ENCODE measurements around the gene TYK2. TPM values are rescaled to one million over a fixed set of nuclear protein-coding genes. Genes with fewer than 3 reads are reported as not detected.

Gene TYK2
- total RNA-seq, 1 donor from 2014 or later, result 94.4 TPM

GRCh38 chr19:10363789-10364281 is 16.5 kb downstream of the TYK2 start:
- Mint-ChIP-seq H3K4me3 (ENCODE audit: unreplicated experiment) (no peak overlapping the region), H3K27me3 (ENCODE audit: low read depth) (no peaks in the 10 kb centered on the region), H3K4me1 (ENCODE audit: low read depth) (no peaks in the 10 kb centered on the region), H3K9me3 (ENCODE audit: low read depth) (no peaks in the 10 kb centered on the region), H3K27ac (ENCODE audit: unreplicated experiment) (no peak overlapping the region), H3K36me3 (ENCODE audit: low read depth) (peaks cover 31% of the 10 kb centered on the region)
- no peak for DNase-seq (ENCODE audit: low spot score)
- TF ChIP-seq CTCF (IDR thresholded peaks at IDR 0.05), result no peak

DNA sequence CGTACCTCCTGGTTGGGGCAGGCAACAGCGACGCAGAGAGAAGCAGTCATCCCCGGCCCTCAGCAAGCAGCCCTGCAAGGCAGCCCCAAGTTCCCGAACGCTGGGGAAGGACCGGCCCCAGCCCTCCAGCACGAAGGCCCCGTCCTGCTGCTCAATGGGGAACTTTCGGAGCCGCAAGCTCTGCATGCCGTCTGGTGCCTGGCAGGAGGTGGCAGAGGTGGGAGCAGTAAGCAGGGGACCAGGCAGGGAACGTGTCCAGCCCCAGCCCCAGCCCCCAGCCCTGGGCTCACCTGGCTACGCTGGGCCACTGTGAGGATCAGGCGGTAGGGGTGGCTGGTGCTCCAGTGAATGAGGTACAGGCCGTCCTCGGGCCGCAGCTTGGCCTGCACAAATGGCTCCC is 18.1 kb downstream of the TYK2 start:
- Mint-ChIP-seq H3K9me3 (ENCODE audit: low read depth) (no peaks in the 10 kb centered on the region), H3K27me3 (ENCODE audit: low read depth) (no peaks in the 10 kb centered on the region), H3K36me3 (ENCODE audit: low read depth) (peaks cover 24% of the 10 kb centered on the region), H3K4me1 (ENCODE audit: low read depth) (no peaks in the 10 kb centered on the region), H3K27ac (ENCODE audit: unreplicated experiment) (no peak overlapping the region), H3K4me3 (ENCODE audit: unreplicated experiment) (no peak overlapping the region)
- no peak for DNase-seq (ENCODE audit: low spot score)
- TF ChIP-seq CTCF (IDR thresholded peaks at IDR 0.05), result no peak

GRCh38 chr19:10361569-10362011 is 18.8 kb downstream of the TYK2 start:
- DNase-seq (ENCODE audit: low spot score), result peak; percentile 84
- Mint-ChIP-seq H3K9me3 (ENCODE audit: low read depth) (no peaks in the 10 kb centered on the region), H3K27ac (ENCODE audit: unreplicated experiment) (no peak overlapping the region), H3K4me1 (ENCODE audit: low read depth) (no peaks in the 10 kb centered on the region), H3K27me3 (ENCODE audit: low read depth) (no peaks in the 10 kb centered on the region), H3K36me3 (ENCODE audit: low read depth) (peaks cover 21% of the 10 kb centered on the region), H3K4me3 (ENCODE audit: unreplicated experiment) (no peak overlapping the region)
- TF ChIP-seq CTCF (IDR thresholded peaks at IDR 0.05), result no peak

GRCh38 chr19:10356431-10356830 is 23.9 kb downstream of the TYK2 start:
- peak; percentile 91 for DNase-seq (ENCODE audit: low spot score)
- Mint-ChIP-seq H3K9me3 (ENCODE audit: low read depth) (no peaks in the 10 kb centered on the region), H3K27ac (ENCODE audit: unreplicated experiment) (no peak overlapping the region), H3K27me3 (ENCODE audit: low read depth) (no peaks in the 10 kb centered on the region), H3K4me3 (ENCODE audit: unreplicated experiment) (no peak overlapping the region), H3K36me3 (ENCODE audit: low read depth) (peaks cover 26% of the 10 kb centered on the region), H3K4me1 (ENCODE audit: low read depth) (no peaks in the 10 kb centered on the region)
- TF ChIP-seq CTCF (IDR thresholded peaks at IDR 0.05), result no peak

DNA sequence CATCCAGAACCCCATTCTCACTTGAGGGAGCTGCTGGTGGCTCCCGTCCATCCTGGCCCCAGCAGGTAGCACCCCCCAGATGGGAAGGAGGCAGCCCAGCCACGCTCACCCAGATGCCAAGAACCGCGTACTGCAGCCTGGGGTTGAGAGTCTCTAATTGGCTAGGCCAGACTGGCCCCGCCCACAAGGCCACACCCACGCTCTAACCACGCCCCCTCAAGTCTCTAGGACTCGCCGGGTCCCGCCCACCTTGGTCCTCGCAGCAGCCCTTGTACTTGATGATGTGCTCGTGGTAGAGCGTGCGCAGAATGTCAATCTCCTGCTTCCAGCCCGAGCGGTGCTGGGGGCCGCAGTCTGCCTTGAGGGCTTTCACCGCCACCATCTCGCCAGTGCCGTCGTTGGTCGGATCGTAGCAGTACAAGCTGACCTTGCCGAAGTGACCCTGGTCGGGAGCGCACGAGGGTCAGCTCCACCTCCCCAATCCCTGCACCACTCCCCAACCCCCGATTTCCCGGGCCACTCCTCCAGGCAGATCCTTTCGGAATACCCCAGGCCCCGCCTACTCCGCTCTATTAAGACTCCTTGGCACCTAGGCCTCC is 26.5 kb downstream of the TYK2 start:
- no peak for DNase-seq (ENCODE audit: low spot score)
- no peak for TF ChIP-seq CTCF (IDR thresholded peaks at IDR 0.05)
- no peaks in the 10 kb centered on the region for H3K4me1 Mint-ChIP-seq (ENCODE audit: low read depth)
- peaks cover 22% of the 10 kb centered on the region for H3K36me3 Mint-ChIP-seq (ENCODE audit: low read depth)
- H3K27me3 Mint-ChIP-seq (ENCODE audit: low read depth), result no peaks in the 10 kb centered on the region
- H3K4me3 Mint-ChIP-seq (ENCODE audit: unreplicated experiment), result no peak overlapping the region
- no peaks in the 10 kb centered on the region for H3K9me3 Mint-ChIP-seq (ENCODE audit: low read depth)
- H3K27ac Mint-ChIP-seq (ENCODE audit: unreplicated experiment), result no peak overlapping the region
